AG08395 (cell line): ENCODE data around the gene CEP135.
"Not testable (repeated sequence)": the region's sequence is repeated elsewhere in the genome, so short reads cannot be mapped to it uniquely, and the experiment has no call there.

Experiments used
- DNase-seq: peaks from one replicate; pipeline ENCODE4 v3.0.0; 2012; ENCODE audit warnings: mixed read lengths, low spot score

CEP135 gene

DNA sequence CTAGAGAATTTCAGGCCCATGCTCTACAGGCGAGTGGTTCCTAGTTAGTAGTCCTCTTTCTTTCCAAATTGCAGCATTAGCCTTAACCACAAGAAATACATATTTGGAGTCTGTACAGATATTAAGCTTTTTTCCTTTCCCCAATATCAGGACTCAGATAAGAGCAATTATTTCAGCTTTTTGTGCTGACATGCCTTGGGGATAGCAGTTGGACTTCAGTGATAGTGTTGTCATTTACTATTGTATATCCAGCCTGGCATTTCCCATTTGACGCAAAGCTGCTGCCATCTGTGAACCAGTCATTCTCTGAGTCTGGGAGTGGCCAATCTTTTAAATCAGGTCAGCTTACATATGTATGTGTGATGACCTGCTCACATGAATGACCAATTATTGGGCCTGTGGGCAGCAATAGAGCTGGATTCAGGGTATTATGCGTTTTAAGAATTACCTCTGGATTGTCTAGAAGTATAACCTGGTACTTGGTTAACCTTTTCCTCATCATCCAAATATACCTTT lies 6.8 kb upstream of the CEP135 start:
- DNase-seq, result no peak

DNA sequence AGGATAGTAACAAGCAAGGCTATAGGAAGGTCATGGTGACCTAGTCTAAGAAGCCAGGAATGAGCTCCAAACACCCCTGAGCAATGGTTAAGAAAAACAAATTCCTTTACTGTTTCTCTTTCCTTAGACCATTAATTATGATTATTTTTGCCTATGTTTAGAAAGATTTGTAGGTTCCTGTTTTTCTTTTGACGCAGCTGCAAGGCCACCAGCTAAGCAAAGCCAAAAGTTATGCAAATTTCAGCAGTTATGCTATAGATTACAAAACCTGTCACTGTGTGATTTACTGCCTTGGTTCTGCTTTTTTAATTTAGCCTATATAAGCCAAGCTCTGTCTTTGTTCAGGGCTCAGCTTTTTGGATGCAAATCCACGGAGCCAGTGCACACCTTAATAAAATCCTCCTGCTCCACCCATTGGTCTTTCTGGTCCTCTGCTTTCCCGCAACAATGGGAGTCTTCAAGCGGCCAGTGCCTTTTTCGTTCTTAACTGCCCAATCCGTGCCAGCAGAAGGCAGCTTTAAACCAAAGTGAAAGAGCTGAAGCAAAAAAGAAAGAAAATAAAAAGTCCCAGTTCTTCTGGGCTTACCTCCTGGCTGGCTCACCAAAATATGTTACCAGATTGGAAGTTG lies 1.4 kb upstream of the CEP135 start:
- DNase-seq, result no peak

DNA sequence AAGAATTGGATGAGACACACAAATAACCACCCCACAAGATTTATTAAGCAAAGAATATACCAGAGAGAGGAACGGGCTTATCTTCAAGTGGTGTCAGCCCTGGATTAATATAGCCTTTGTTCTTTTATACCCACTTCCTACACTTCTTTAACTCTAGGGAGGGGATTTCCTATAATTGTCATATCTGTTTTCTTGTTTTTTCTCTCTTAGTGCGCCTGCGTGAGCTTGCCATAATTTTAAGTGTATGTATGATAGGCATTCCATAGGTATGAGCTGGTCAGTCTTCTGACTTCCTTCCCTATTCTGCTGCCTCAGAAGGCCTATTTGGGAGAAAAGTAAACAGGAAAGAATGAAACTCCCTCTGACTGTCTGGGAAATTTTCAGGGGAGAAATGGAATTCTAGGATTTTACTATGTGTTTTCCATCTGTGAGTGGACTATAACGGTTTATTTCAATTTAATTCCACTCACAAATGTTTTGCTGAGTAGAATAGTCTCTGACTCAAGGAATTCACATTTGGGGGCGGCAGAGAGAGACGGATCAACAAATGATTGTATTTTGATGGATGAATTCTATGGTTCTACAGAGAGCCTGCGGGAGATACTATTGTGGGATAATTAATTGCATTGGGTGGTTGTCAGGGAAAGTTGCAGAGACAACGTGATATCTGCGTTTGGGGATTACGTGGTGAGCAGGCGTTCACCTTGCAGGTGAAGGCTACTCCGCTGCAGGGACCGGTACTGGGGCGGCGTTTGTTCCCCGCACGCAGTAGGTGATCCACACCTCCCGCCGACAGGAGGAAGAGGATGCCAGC lies 626 bp upstream of the CEP135 start:
- peak; percentile 67 for DNase-seq

DNA sequence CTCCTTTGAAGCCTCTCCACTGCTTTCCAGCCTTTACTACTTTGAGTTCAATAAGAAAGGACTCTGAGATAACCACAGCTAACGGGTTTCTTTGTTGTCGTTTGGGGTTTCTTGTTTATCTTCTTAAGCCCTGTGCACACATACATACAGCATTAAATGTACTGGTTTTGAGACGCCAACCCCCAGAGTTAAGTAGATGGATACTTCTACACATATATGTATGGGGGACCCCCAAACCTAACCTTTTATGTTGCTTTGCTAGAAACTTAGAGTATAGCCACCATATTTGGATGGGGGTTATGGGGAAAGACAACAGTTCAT lies 697 bp downstream of the CEP135 start:
- no peak for DNase-seq

DNA sequence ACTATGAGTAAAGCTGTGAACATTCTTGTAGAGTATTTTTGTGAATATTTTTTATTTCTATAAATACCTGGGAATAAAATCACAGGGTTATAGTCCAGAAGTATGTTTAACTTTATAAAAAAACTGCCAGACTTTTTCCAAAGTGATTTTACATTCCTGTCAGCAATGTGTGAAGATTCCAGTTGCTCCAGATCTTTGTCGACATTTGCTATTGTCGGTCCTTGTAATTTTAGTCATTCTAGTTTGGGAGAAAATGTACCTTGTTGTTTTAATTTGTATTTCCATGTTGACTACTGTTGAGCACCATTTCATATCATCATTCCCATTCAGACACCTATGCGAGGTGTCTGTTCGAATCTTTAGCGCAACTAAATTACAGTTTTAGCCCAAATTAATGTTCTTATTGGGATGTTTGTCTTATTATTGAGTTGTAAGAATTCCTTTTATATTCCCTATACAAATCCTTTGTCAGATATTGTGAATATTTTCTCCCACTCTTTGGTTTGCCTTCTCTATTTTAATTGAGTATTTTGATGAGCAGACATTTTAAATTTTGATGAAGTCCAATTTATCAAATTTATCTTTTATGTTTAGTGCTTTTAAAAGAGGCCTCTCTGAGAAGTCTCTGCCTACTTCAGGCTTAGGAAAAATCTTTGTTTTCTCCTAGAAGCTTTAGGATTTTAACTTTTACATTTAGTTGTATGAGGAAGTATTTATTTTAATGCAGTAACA lies 2.6 kb downstream of the CEP135 start:
- no peak for DNase-seq

DNA sequence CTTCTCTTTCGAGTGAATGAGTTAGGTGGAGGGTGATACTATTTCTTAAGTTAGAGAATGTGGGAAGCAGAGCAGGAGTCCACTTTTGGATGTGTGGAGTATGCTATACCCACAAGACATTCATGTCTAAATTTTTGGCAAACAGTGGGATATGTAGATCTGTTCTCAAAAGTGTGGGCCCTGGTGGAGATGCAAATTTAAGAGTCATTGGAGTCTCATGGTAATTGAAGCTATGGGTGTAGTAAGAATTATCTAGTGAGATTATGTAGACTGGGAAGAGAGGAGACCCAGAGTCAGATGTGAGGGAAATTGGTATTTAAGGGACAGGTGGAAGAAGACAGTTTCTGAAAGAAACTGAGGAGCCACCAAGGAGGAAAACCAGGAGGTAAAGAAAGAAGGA lies 7.0 kb downstream of the CEP135 start:
- no peak for DNase-seq

DNA sequence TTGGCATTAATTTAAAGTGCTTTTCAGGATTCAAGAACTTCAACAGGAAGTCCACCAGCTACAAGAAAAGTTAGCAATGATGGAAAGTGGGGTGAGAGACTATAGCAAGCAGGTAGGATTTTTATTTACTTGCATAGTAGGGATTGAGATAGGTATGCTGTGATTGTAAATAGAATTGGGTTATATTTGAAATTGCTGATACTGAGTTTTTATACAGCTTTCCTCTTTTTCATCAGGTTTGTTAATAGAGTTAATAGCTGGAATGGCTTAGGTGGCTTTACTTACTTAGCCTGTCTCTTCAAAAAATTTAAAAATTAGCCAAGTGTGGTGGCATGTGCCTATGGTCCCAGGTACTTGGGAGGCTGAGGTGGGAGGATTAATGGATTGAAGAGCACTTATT lies 10.9 kb downstream of the CEP135 start:
- no peak for DNase-seq

DNA sequence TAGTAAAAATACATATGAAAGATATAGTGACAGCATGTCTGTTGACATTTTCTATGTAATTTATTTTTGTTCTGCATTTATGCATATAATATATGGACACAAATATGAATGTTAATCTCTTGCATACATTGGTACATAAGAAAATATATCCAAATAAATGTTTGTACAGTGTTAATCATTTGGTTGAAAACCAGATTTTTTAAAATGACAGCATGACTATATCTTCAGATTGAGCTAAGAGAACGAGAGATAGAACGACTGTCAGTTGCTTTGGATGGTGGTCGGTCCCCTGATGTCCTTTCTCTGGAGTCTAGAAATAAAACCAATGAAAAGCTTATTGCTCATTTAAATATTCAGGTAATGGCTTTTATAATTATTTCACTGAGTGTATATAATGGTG lies 15.3 kb downstream of the CEP135 start:
- no peak for DNase-seq

DNA sequence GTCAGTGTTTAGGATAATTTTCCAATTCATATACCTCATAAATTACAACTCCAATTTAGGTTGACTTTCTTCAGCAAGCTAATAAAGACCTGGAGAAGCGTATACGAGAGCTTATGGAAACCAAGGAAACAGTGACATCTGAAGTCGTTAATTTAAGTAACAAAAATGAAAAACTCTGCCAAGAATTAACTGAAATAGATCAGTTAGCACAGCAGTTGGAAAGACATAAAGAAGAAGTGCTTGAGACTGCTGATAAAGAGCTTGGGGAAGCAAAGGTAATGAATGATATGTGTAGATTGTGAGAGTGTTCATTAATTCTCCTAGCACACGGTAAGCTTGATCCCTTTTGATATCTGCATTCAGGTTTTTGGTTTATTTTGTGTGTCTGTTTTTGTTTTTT lies 16.8 kb downstream of the CEP135 start:
- no peak for DNase-seq

DNA sequence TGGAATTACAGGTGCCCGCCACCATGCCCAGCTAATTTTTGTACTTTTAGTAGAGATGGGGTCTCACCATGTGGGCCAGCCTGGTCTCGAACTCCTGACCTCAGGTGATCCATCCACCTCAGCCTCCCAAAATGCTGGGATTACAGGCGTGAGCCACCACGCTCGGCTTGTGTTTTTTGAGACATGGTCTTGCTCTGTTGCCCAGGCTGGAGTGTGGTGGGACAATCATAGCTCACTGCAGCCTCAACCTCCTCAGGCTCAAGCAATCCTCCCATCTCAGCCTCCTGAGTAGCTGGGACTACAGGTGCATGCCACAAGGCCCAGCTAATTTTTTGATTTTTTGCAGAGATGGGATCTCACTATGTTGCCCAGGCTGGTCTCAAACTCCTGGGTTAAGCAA lies 17.6 kb downstream of the CEP135 start:
- not testable (repeated sequence) for DNase-seq

DNA sequence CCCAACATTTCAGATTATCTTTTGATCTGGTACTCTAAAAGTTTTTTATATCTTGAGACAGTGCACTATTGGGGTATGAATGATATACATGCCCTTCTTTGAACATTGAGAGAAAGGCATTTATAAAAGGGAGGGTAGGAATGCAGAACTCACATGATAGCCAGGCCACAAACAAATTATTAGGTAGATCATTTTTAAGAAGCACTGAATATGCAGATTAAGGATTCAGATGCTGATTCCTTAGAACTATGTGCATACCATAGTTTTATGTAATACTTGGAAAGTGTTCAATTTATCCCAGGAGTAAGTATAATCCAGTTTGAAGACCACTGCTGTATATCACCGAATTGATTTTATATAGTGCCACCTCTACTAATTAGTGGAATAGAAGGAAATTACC lies 18.6 kb downstream of the CEP135 start:
- DNase-seq, result no peak

DNA sequence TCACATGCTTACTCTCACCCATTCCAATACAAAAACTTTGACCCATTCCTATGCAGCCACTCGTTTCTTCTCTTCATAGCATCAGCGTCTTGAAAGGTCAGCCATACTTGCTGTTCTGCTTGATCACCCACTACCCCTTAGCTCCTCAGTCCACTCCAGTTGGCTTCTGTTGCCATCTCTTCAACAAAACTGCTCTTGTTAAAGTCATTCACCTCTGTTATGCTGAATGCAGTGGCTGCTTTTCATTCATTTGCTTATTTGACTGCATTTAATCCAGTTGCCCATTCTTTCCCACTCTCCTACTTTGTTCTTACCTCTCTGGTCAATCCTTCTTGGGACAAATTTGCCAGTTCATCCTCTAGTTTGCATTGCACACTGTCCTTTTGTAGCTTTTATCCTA lies 24.9 kb downstream of the CEP135 start:
- no peak for DNase-seq

DNA sequence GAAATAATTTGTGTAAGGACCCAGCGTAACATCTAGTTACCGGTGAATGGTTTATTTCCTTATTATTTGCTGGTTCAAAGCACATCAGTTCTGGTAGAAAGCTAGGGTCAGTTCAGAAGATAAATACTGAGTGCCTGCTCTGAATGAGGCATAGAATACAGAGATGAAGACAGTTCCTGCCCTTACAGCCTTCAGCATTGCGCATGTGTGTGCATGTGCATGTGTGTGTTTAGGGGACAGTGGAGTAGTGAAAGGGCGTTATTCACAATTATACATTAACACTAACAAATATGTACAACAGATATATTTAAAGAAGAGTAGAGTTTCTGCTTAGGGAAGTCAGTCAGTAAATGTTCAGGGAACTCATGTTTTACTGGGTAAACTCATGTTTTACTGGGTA lies 29.1 kb downstream of the CEP135 start:
- DNase-seq, result no peak

DNA sequence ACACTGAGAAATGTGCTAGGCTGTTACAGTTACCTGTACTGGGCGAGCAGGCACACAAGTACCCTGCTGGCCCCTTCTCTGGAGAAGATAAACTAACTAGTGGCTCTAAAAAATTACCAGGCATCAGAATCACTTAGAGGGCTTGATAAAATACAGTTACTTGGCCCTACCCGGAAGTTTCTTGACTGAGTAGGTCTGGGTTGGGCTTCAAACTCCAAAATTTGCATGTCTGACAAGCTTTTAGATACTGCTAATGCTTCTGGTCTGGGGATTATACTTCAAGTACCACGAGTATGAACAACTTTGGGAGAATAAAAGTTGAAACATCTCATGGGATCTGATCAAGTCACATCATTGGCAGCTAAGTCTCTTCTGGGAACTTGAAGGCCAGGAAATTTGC lies 30.8 kb downstream of the CEP135 start:
- no peak for DNase-seq

DNA sequence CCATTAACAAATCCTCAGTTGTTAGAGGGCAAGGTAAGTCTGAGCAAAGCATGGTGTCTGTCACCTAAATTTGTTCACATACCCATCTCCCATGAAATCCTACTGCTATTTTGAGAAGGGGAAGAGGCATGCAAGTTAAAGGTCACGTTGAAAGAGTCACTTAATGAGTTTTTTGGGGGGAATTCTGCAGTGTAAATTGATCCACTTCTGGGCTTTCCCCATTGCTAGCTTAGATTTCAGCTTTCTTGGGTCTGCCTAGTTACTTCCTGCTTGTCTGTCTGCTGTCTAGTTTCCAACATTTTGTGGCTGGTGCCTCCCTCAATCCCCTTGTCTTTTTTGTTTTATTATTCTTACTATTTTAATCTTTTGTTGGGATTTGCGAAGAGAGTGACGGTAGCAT lies 32.0 kb downstream of the CEP135 start:
- DNase-seq, result no peak

DNA sequence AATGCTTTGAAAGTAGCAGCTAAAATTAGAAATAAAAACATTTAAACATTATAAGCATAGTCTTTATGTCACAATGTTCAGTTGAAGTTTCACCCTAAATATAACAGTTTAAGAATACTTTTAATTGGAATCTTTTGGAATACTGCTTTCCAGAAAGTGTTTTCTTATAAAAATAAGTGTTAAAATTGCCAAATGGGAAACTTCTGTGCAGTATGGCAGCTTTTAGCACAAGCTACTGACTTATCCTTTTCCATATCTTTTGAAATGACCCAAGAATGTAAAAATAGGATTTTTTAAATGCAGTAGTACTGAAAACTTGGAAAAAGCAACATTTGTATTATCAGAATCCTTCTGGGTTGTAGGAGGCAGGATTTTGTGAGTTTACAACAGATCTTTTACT lies 34.2 kb downstream of the CEP135 start:
- DNase-seq, result no peak

DNA sequence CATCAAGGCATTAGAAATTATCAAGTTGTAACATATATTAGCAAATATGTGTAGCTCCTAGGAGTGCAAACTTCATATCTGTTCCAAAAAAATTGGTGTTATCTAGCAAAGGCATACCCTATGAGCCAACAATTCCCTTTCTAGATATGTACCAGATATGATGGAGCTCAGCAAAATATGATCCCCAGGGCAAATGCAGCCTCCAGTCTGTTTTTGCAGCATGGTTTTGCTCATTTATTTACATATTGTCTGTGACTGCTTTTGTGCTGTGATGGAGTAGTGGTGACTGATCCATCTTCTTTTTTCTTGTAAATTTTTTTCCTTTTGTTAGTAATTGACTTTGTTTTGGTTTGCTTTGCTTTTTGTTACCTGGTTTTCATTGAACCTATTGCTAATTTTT lies 41.0 kb downstream of the CEP135 start:
- DNase-seq, result no peak

DNA sequence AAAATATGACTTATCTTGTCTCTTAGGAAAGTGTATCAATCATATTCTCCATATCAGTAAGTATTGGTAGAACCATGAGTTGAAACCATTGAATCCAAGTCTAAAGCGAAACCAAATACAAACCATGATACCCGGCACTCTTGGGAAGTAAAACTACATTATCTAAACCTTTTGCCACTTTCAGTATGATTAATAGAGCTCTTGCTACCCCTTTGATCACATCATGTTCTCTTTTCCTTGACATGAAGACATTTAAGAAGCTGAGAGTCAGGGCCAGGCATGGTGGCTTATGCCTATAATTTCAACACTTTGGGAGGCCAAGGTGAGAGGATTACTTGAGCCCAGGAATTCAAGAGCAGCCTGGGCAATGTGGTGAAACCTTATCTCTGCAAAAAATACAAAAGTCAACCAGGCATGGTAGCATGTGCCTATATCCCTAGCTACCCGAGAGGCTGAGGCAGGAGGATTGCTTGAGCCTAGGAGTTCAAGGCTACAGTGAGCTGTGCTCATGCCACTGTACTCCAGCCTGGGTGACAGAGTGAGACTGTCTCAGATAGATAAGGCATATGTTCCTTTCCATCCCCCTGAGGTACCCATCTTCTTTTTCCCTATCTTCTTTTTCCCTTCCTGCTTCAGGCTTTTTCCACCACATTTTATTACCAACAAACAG lies 45.4 kb downstream of the CEP135 start:
- DNase-seq, result no peak

DNA sequence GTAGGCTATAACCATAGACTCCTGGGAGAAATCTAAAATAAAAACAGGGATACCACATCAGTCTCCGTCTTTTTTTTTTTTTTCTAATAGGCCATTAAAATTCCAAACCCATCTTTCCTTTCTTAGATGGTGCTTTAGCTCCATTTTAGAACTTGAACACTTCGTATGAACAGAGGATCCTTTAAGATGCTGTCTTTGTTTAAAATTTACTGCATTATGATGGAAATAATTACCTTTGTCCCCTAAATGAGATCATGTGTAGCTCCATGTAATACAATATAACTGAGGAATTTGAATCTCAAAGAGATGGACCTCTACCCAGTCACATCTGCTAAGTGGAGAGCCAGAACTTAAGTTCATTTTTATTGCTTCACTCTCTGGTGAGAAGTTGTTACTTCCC lies 47.9 kb downstream of the CEP135 start:
- no peak for DNase-seq

DNA sequence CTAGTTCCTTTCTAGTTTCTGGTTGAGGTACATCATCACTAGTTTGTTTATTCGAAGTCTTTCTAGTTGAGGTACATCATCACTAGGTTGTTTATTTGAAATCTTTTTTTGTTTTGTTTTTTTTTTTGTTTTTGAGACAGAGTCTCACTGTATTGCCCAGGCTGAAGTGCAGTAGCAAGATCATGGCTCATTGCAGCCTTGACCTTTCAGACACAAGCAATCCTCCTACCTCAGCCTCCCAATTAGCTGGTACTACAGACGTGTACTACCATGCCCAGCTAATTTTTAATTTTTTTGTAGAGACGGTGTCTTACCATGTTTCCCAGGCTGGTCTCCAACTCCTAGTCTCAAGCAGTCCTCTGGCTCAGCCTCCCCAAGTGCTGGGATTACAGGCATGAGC lies 54.9 kb downstream of the CEP135 start:
- no peak for DNase-seq

DNA sequence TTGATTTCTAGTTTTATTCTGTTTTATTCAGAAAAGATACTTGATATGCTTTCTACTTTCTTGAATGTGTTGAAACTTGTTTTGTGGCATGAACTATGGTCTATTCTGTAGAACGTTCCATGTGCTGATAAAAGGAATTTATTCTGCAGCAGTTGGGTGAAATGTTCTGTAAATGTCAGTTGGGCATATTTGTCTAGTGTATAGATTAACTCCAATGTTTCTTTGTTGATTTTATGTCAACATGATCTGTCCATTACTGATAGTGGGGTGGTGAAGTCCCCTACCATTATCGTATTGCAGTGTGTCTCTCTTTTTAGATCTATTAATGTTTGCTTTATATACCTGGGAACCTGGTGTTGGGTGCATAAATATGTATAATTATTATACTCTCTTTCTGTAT lies 55.5 kb downstream of the CEP135 start:
- no peak for DNase-seq

DNA sequence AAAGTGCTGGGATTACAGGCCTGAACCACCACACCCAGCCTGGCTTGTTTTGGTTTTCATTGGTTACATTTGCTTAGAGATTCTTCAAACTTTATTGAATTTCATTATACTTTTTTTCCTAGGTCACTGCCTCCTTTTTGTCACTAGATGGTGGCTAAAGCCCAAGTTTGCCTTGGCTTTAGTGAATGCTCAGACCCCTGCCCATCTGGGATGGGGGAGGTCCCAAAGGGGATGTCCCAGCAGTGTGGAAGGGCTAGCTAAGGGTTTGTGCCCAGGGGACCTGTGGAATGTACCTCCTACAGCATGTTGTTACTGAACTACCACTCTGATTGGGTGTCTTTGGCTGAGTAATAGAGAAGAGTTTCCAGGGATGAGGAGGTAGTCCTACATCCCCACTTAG lies 58.4 kb downstream of the CEP135 start:
- no peak for DNase-seq

DNA sequence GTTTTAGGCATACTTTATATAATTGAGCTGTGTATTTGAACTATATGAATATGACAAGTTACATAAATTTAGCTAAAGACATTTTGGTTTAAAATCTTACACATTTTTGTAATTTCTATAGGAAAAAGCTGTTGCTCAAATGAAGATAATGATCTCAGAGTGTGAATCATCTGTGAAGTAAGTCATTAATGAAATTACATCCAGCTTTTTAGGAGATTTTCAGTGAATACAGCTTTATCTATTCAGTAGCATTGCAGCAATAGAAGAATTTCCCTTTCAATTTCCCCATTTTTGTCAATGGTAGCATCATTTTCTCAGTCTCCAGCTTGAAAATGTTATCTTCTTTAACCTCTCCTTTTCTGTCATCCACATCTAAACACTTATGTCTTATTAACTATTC lies 59.5 kb downstream of the CEP135 start:
- no peak for DNase-seq
